22Rv1 (cell line): ENCODE data around the gene BDP1.

Experiments used
- ZFX ChIP-seq: fragments of 450-650 bp; IDR thresholded peaks from 2 replicates; pipeline ENCODE4 v1.6.1; 2017; ENCODE audit warnings: antibody characterized with exemption, borderline replicate concordance
- TF ChIP-seq, protein P1 (sequence below): fragments of 450-650 bp; IDR thresholded peaks from 2 replicates; pipeline ENCODE4 v1.5.1; 2017; ENCODE audit warnings: mild to moderate bottlenecking

DNA sequence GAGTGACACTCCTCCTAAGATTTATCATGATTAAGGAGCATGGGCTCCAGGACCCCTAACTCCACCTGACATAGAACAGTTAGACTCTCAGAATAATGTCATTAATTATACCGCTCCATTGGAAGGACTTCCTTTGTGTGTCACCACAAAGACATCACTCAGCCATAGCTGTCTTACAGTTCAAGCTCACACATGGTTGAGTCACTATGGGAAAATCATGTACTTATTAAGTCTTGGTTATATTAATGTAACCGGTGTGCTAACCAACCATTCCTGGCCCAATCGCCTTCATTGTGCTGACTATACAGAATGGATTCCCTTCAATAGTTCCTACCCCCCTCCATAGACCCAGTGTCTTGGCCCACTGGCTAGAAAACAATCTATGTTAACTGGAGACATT is 120.8 kb downstream of the BDP1 start:
- TF ChIP-seq, protein P1, sequence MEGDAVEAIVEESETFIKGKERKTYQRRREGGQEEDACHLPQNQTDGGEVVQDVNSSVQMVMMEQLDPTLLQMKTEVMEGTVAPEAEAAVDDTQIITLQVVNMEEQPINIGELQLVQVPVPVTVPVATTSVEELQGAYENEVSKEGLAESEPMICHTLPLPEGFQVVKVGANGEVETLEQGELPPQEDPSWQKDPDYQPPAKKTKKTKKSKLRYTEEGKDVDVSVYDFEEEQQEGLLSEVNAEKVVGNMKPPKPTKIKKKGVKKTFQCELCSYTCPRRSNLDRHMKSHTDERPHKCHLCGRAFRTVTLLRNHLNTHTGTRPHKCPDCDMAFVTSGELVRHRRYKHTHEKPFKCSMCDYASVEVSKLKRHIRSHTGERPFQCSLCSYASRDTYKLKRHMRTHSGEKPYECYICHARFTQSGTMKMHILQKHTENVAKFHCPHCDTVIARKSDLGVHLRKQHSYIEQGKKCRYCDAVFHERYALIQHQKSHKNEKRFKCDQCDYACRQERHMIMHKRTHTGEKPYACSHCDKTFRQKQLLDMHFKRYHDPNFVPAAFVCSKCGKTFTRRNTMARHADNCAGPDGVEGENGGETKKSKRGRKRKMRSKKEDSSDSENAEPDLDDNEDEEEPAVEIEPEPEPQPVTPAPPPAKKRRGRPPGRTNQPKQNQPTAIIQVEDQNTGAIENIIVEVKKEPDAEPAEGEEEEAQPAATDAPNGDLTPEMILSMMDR = no peak
- no peak for TF ChIP-seq ZFX
